ENCODE results near the gene DDIT3.

- TF ChIP-seq CTCF (IDR thresholded peaks at IDR 0.05) = no peak
- no peak for TF ChIP-seq POLR2A (IDR thresholded peaks at IDR 0.05)
Observed at GRCh38 chr12:57553343-57554202, 33.3 kb upstream of the DDIT3 start.
